SU-DHL-6 (cell line): ENCODE data around the gene WNT11.

ENCODE experiments used
- H2AFZ ChIP-seq: fragments of 200-600 bp; sonication (generic); 2 replicates; pipeline ENCODE4 v1.6.1; 2014; ENCODE audit warnings: low read depth, mild to moderate bottlenecking, moderate library complexity, mixed read lengths, antibody characterized with exemption, low read length; ENCODE audit not compliant: severe bottlenecking
- H3F3A ChIP-seq: fragments of 200-600 bp; shearing (Covaris generic); 2 replicates; pipeline ENCODE4 v1.6.0; 2016; ENCODE audit warnings: antibody characterized with exemption, mild to moderate bottlenecking; ENCODE audit not compliant: insufficient read depth
- H3K27ac ChIP-seq: fragments of 200-600 bp; sonication (generic); 2 replicates; pipeline ENCODE4 v1.5.1; 2016; ENCODE audit warnings: low read depth, mild to moderate bottlenecking, low read length, moderate library complexity, mixed read lengths
- H3K27me3 ChIP-seq: fragments of 200-600 bp; sonication (generic), shearing (Covaris generic); 2 replicates; pipeline ENCODE4 v1.6.0; 2014; ENCODE audit warnings: mild to moderate bottlenecking, low read length
- H3K36me3 ChIP-seq: fragments of 200-600 bp; sonication (generic); 2 replicates; pipeline ENCODE4 v1.6.1; 2014; ENCODE audit warnings: mild to moderate bottlenecking, low read length, mixed read lengths
- H3K4me2 ChIP-seq: fragments of 300-600, 200-600 bp; shearing (Covaris generic), sonication (generic); 2 replicates; pipeline ENCODE4 v1.6.0; 2014; ENCODE audit warnings: low read length, low read depth, mild to moderate bottlenecking; ENCODE audit not compliant: poor library complexity, severe bottlenecking
- H3K4me3 ChIP-seq: fragments of 200-600 bp; sonication (generic); 2 replicates; pipeline ENCODE4 v1.5.1; 2014; ENCODE audit warnings: antibody characterized with exemption, low read length, mild to moderate bottlenecking, mixed read lengths; ENCODE audit not compliant: insufficient read depth, poor library complexity, severe bottlenecking
- H3K79me2 ChIP-seq: fragments of 200-600 bp; sonication (generic); 2 replicates; pipeline ENCODE4 v1.6.1; 2014; ENCODE audit warnings: mild to moderate bottlenecking, low read length, moderate library complexity; ENCODE audit not compliant: insufficient read depth
- H3K9ac ChIP-seq: fragments of 200-600 bp; sonication (generic); 2 replicates; pipeline ENCODE4 v1.7.0; 2014; ENCODE audit warnings: mild to moderate bottlenecking, low read length
- H3K9me2 ChIP-seq: fragments of 200-600 bp; sonication (generic); replicated peaks from 2 replicates; pipeline ENCODE4 v1.6.1; 2014; ENCODE audit warnings: low read length; ENCODE audit not compliant: insufficient read depth
- H3K9me3 ChIP-seq: fragments of 200-600 bp; sonication (generic); 2 replicates; pipeline ENCODE4 v1.6.1; 2014; ENCODE audit warnings: low read length, mixed read lengths; ENCODE audit not compliant: insufficient read depth
- H4K20me1 ChIP-seq: fragments of 200-600 bp; sonication (generic); 2 replicates; pipeline ENCODE4 v1.6.1; 2014; ENCODE audit warnings: low read depth, mild to moderate bottlenecking, antibody characterized with exemption, low read length, moderate library complexity, mixed read lengths
- EZH2phosphoT487 ChIP-seq: fragments of 200-600 bp; sonication (generic), shearing (Covaris generic); conservative IDR thresholded peaks from 2 replicates; pipeline ENCODE4 v1.6.1; 2018; ENCODE audit warnings: mild to moderate bottlenecking, antibody characterized with exemption, low read length, moderate library complexity, mixed read lengths
- TF ChIP-seq, protein P1 (sequence below): fragments of 200-600 bp; sonication (generic); IDR thresholded peaks from one replicate; pipeline ENCODE4 v1.5.1; 2017; ENCODE audit warnings: antibody characterized with exemption, mild to moderate bottlenecking, low read length, moderate library complexity; ENCODE audit not compliant: insufficient read depth, poor library complexity, severe bottlenecking

Gene WNT11

DNA sequence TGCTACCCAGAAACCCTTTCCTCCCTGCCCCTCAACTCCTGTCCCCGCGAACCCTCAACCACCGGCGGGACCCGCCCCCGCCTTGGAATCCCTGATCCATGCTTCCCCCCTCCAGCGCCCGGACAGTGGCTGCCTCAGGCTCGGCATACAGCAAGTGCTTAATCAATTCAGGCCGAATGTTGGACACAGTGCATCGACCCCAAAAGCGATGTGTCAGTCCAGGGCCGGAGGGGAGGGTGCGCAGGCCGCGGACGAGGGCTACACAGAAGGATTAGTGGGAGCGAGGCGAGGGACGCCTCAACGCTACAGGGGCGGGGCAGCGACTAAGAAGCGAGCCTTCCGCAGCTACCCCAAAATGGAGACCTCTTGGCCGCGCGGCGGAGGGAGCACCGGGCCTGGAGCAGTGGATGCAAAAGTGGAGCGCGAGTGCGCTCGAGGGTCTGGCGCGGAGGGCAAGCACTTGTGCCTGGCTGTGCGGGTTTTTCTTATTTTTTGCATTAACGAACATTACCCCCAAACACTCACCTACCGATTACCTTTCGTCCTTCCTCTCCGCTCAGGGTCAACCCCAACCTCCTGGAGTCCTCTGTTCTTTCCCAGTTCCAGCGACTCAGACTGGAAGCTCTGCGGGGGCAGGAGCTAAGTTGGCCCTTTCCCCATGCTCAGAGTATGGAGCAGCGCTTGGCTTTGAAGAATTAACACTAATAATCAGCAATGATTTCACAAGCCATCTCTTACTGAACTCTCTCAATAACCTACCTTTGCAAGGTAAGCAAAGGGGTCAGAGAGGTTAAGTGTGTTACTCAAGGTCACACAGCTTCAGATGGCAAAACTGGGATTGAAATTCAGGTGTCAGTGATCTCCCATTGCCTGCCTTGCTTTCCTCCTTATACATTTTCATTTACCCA is 30.0 kb upstream of the WNT11 start:
- Histone ChIP-seq H4K20me1 (no peaks in the 10 kb centered on the region), H3K9me3 (no peaks in the 10 kb centered on the region), H2AFZ (peak overlapping the region; percentile 66), H3K79me2 (no peaks in the 10 kb centered on the region), H3K4me2 (peak overlapping the region; percentile 77), H3K9me2 (no peaks in the 10 kb centered on the region), H3K27ac (no peak overlapping the region), H3F3A (no peaks in the 10 kb centered on the region), H3K27me3 (no peaks in the 10 kb centered on the region), H3K4me3 (peak overlapping the region; percentile 71), H3K9ac (peak overlapping the region; percentile 56), H3K36me3 (no peaks in the 10 kb centered on the region)
- TF ChIP-seq, protein P1, sequence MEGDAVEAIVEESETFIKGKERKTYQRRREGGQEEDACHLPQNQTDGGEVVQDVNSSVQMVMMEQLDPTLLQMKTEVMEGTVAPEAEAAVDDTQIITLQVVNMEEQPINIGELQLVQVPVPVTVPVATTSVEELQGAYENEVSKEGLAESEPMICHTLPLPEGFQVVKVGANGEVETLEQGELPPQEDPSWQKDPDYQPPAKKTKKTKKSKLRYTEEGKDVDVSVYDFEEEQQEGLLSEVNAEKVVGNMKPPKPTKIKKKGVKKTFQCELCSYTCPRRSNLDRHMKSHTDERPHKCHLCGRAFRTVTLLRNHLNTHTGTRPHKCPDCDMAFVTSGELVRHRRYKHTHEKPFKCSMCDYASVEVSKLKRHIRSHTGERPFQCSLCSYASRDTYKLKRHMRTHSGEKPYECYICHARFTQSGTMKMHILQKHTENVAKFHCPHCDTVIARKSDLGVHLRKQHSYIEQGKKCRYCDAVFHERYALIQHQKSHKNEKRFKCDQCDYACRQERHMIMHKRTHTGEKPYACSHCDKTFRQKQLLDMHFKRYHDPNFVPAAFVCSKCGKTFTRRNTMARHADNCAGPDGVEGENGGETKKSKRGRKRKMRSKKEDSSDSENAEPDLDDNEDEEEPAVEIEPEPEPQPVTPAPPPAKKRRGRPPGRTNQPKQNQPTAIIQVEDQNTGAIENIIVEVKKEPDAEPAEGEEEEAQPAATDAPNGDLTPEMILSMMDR, result no peak
- no peak for TF ChIP-seq EZH2phosphoT487

DNA sequence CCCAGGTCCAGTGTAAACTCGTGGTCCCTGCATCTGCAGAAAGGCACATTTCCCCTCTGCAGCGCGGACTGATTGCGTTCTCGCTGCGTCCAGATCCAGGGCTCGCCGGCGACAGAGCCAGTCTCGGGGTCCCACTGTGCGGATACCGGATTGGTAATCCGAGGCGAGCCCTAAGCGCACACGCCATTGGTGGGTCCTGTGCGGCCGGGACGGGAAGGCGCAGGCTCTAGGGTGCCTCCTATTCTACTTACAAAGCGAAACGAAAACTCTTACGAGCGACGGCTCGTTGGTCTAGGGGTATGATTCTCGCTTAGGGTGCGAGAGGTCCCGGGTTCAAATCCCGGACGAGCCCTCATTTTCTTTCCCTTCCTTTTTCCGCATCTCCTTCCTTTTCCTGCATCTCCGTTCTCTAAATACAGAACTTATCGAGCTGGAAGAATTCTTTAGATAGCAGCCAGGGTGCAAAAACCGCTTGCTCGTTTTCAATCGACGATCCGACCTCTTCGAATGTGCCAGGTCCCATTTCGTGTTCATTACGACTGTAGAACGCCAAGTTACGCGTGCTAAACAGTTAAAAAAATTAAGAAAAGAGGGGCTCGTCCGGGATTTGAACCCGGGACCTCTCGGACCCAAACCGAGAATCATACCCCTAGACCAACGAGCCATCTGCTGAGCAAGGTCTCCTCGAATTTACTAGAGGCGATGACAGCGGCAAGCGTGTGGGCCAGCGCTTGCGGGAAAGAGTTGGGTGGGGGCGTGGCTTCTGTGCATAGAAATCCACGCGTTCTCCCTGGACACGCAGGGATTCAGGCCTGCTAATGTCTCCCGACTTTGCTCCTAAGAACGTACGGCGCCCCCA is 29.2 kb upstream of the WNT11 start:
- no peak overlapping the region for H3K27ac ChIP-seq
- no peak for TF ChIP-seq EZH2phosphoT487
- TF ChIP-seq, protein P1, result no peak
- peak overlapping the region; percentile 75 for H2AFZ ChIP-seq
- H3K9me3 ChIP-seq, result no peaks in the 10 kb centered on the region
- H3F3A ChIP-seq, result no peaks in the 10 kb centered on the region
- no peaks in the 10 kb centered on the region for H4K20me1 ChIP-seq
- peak overlapping the region; percentile 71 for H3K4me3 ChIP-seq
- peak overlapping the region; percentile 56 for H3K9ac ChIP-seq
- H3K79me2 ChIP-seq, result no peaks in the 10 kb centered on the region
- no peaks in the 10 kb centered on the region for H3K27me3 ChIP-seq
- no peaks in the 10 kb centered on the region for H3K9me2 ChIP-seq
- no peaks in the 10 kb centered on the region for H3K36me3 ChIP-seq
- H3K4me2 ChIP-seq, result peak overlapping the region; percentile 77

DNA sequence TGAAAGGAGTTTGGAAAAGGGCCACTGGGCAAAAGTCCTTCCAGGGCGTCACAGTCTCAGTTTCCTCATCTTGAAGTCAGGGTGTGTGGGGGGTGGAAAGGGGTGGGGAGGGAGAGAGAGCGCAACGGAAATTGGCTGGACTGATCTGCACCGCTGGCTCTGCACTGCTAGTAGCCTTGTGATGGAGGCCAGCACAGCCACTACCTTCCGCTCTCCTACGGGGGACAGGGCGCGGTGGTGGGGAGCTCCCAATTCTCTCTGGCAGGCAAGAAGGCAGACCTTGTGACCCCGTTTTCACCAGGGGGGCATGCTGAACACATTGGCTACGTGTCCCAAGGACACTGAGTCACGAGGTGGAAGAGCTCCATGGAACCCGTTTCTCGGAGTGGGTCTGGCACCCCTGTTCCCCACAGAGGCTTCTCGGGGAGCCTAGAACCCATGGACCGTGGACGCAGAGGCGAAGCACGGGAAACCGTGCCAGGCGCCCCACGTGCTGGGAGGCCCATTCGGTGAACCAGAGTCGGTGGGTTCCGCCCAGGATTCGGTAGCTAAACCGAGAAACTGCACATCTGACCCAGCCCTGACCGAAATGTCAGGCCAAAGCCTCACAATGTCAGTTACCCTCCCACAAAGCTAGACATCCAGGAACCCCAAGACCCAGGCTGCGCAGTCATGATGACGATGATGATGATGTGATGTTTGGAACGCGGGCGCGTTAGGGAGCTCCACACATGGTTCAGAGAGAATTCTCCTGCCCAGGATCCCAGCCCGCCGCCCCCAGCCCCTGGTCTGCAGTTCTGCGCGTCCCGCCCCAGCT is 28.3 kb upstream of the WNT11 start:
- no peak overlapping the region for H3K27ac ChIP-seq
- no peaks in the 10 kb centered on the region for H3K79me2 ChIP-seq

More for the DNA sequence above, 28.3 kb upstream of the WNT11 start:
- peak overlapping the region; percentile 77 for H3K4me2 ChIP-seq
- peak overlapping the region; percentile 56 for H3K9ac ChIP-seq
- no peaks in the 10 kb centered on the region for H3K9me3 ChIP-seq
- H3K9me2 ChIP-seq, result no peaks in the 10 kb centered on the region
- no peak for TF ChIP-seq EZH2phosphoT487
- TF ChIP-seq, protein P1, result no peak
- no peaks in the 10 kb centered on the region for H3F3A ChIP-seq
- peak overlapping the region; percentile 71 for H3K4me3 ChIP-seq
- H3K36me3 ChIP-seq, result no peaks in the 10 kb centered on the region
- no peaks in the 10 kb centered on the region for H4K20me1 ChIP-seq
- peak overlapping the region; percentile 75 for H2AFZ ChIP-seq
- H3K27me3 ChIP-seq, result no peaks in the 10 kb centered on the region
